ENCODE data around the gene ATP6V0E2.

DNA sequence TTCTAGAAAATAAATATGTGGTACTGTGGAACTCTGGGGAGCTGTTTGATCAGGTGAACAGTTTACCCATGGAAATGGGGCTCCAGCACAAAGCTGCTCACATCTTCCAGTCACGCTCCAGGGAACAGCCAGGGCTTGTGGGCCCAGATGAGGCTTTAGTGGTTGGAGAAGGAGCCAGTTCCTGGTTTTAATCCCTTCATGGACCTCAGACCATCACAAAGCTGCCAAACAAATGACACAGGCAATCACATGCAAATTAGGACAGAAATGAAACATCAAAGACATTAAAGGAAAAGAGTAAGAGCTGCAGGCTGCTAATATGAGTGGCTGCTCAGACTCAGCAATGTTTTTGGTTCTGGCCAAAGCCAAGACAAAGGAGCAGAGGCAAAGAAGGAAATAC, 2.2 kb upstream of the ATP6V0E2 start:
- TF ChIP-seq ZNF274 (IDR thresholded peaks at IDR 0.05; ENCODE audit: low read depth, low read length) (no peak), YY1 (IDR thresholded peaks at IDR 0.05; ENCODE audit: insufficient read depth, insufficient read length) (no peak), SUZ12 (IDR thresholded peaks at IDR 0.05; ENCODE audit: extremely low read depth, insufficient read depth, insufficient read length) (no peak)

All from NT2/D1 (cell line).